K562 (cell line): ENCODE results near the gene ADAMTS2. TPM values are rescaled to one million over a fixed set of nuclear protein-coding genes. Genes with fewer than 3 reads are reported as not detected.

ENCODE experiments used
- ATAC-seq: fragments of 200-7000 bp; cut with Tn5 transposase; 3 replicates; pipeline ENCODE4 v1.9.1; 2020; ENCODE audit warnings: moderate library complexity
- BruUV-seq: library from RNA; stranded (reverse); fragments of 400-500 nt; replicated peaks from 2 replicates; lab custom pipeline; 2021; lab: Mats Ljungman, UMichigan
- CTCF ChIA-PET: fragments of 300-600 bp; formaldehyde crosslinking; extraction: SDS; loops from one replicate; lab custom pipeline; 2021; ENCODE audit warnings: low intra/inter-chr PET ratio; lab: Yijun Ruan, JAX
- POLR2A ChIA-PET: fragments of 300-600, 350-650 bp; sonication (Branson Sonifier 250); formaldehyde crosslinking; extraction: SDS; loops from one replicate; lab custom pipeline; 2021; ENCODE audit warnings: antibody characterized with exemption, inconsistent platforms; lab: Yijun Ruan, JAX
- DNase-seq, 4 experiments: peaks; one replicate each; pipeline versions ENCODE4 v3.0.0 to v3.0.0-alpha.2; 2011 to 2018; ENCODE audit warnings: low spot score in 3 of 4, mixed read lengths in 3 of 4; ENCODE audit errors: extremely low read depth in 1 of 4
- FAIRE-seq: peaks from 2 replicates; lab custom pipeline; 2011; peaks lifted over from hg19 to GRCh38; lab: Jason Lieb, UNC
- H2AFZ ChIP-seq: 2 replicates; pipeline ENCODE4 v1.6.0; 2011; ENCODE audit warnings: low read depth, low read length, control low read depth, inconsistent platforms
- H3K27ac ChIP-seq: fragments of 200-600 bp; 3 replicates; pipeline ENCODE4 v1.8.0; 2011; ENCODE audit warnings: low read depth, mild to moderate bottlenecking, control low read depth, inconsistent platforms, low read length, moderate library complexity, mixed read lengths; ENCODE audit errors: extremely low read depth
- H3K27me3 ChIP-seq, 2 experiments: fragments of 300-600 bp in 1 of 2; 2 replicates in 1 of 2; 3 replicates in 1 of 2; pipeline versions ENCODE4 v1.6.0 to v1.8.0; 2011; ENCODE audit warnings: inconsistent platforms in 2 of 2, low read length in 2 of 2, mild to moderate bottlenecking in 1 of 2, mixed read lengths in 1 of 2, moderate library complexity in 1 of 2; ENCODE audit not compliant: control insufficient read depth in 2 of 2, insufficient read depth in 2 of 2
- H3K36me3 ChIP-seq: fragments of 300-600 bp; 3 replicates; pipeline ENCODE4 v1.8.0; 2011; ENCODE audit warnings: mild to moderate bottlenecking, low read length, inconsistent platforms; ENCODE audit not compliant: control insufficient read depth, insufficient read depth
- H3K4me1 ChIP-seq, 2 experiments: fragments of 200-600 bp in 1 of 2; replicated peaks in 1 of 2; 2 replicates in 1 of 2; 3 replicates in 1 of 2; pipeline versions ENCODE4 v1.5.1 to v1.8.0; 2011; ENCODE audit warnings: inconsistent platforms in 2 of 2, low read length in 2 of 2, mild to moderate bottlenecking in 1 of 2, mixed read lengths in 1 of 2, moderate library complexity in 1 of 2; ENCODE audit not compliant: control insufficient read depth in 2 of 2, insufficient read depth in 2 of 2
- H3K4me2 ChIP-seq: 2 replicates; pipeline ENCODE4 v1.6.1; 2011; ENCODE audit warnings: low read length, control low read depth, inconsistent platforms, mixed read lengths; ENCODE audit not compliant: insufficient read depth
- H3K4me3 ChIP-seq: fragments of 200-600 bp; sonication (generic), shearing (Covaris generic); 2 replicates; pipeline ENCODE4 v1.5.1; 2016; ENCODE audit warnings: control low read depth, inconsistent platforms
- H3K79me2 ChIP-seq: fragments of 200-600 bp; 3 replicates; pipeline ENCODE4 v1.8.0; 2011; ENCODE audit warnings: low read length, inconsistent platforms; ENCODE audit not compliant: control insufficient read depth, insufficient read depth
- H3K9ac ChIP-seq, 2 experiments: 2 replicates each; pipeline versions ENCODE4 v1.6.0 to v1.6.1; 2011; ENCODE audit warnings: low read depth in 2 of 2, low read length in 2 of 2, control low read depth in 1 of 2, inconsistent platforms in 1 of 2, mild to moderate bottlenecking in 1 of 2, mixed read lengths in 1 of 2; ENCODE audit not compliant: insufficient read depth in 1 of 2
- H3K9me1 ChIP-seq: one replicate; pipeline ENCODE4 v1.6.0; 2011; ENCODE audit warnings: inconsistent platforms, mild to moderate bottlenecking, low read length, moderate library complexity; ENCODE audit not compliant: control insufficient read depth, insufficient read depth
- H3K9me3 ChIP-seq: replicated peaks from 2 replicates; pipeline ENCODE4 v1.5.1; 2011; ENCODE audit warnings: low read depth, low read length, inconsistent platforms; ENCODE audit not compliant: control insufficient read depth, insufficient read depth
- H4K20me1 ChIP-seq: replicated peaks from 2 replicates; pipeline ENCODE4 v1.6.1; 2011; ENCODE audit warnings: low read length, inconsistent platforms, mixed read lengths; ENCODE audit not compliant: control insufficient read depth, insufficient read depth
- ADNP ChIP-seq: fragments of 200-800 bp; sonication (Bioruptor generic); IDR thresholded peaks from 2 replicates; pipeline ENCODE4 v1.6.1; 2016; ENCODE audit warnings: missing genetic modification characterization, missing compliant biosample characterization
- CBX5 ChIP-seq: IDR thresholded peaks from 2 replicates; pipeline ENCODE4 v1.6.1; 2014; ENCODE audit warnings: low read depth, borderline replicate concordance
- CCNT2 ChIP-seq: IDR thresholded peaks from 2 replicates; pipeline ENCODE4 v1.6.1; 2011; ENCODE audit warnings: borderline replicate concordance, low read depth, mild to moderate bottlenecking, moderate library complexity, mixed read lengths, low read length; ENCODE audit not compliant: insufficient read length; ENCODE audit errors: extremely low read depth
- FOSL1 ChIP-seq: fragments of 200-800 bp; sonication (Bioruptor generic); conservative IDR thresholded peaks from 2 replicates; pipeline ENCODE4 v1.6.1; 2016; ENCODE audit warnings: missing genetic modification characterization, missing compliant biosample characterization
- NR4A1 ChIP-seq, 2 experiments: fragments of 250-450 bp in 1 of 2; fragments of 450-650 bp in 1 of 2; sonication (Bioruptor Pico) in 1 of 2; IDR thresholded peaks; 2 replicates each; pipeline versions ENCODE4 v1.4.0 to v1.6.1; 2016 to 2020; ENCODE audit warnings: mild to moderate bottlenecking in 2 of 2, missing compliant biosample characterization in 1 of 2, missing genetic modification characterization in 1 of 2, moderate library complexity in 1 of 2
- NRF1 ChIP-seq, 2 experiments: fragments of 450-650 bp; IDR thresholded peaks in 1 of 2; conservative IDR thresholded peaks in 1 of 2; 2 replicates each; pipeline ENCODE4 v1.6.1; 2014; ENCODE audit warnings: mild to moderate bottlenecking in 2 of 2
- SMC3 ChIP-seq: conservative IDR thresholded peaks from 2 replicates; pipeline ENCODE4 v1.6.1; 2011; ENCODE audit warnings: low read depth, low read length, improper control_type of control experiment; ENCODE audit not compliant: insufficient read depth
- TEAD4 ChIP-seq, 2 experiments: sonication (generic) in 1 of 2; formaldehyde crosslinking in 1 of 2; IDR thresholded peaks; 2 replicates each; pipeline versions ENCODE4 v1.6.1 to v1.8.0; 2012 to 2022; ENCODE audit warnings: borderline replicate concordance in 1 of 2, inconsistent platforms in 1 of 2, low read length in 1 of 2, mild to moderate bottlenecking in 1 of 2, missing genetic modification reagents in 1 of 2
- ZBTB12 ChIP-seq: fragments of 250-450 bp; sonication (Bioruptor Pico); IDR thresholded peaks from 2 replicates; pipeline ENCODE4 v1.4.0; 2020
- ZNF592 ChIP-seq: fragments of 450-650 bp; IDR thresholded peaks from 2 replicates; pipeline ENCODE4 v1.6.1; 2017; ENCODE audit warnings: antibody characterized with exemption, mild to moderate bottlenecking
- WGBS: fragments of 100-300 bp; shearing (Covaris generic); methylation state at CpG from one replicate; pipeline ENCODE4 v1.1.6; 2016; ENCODE audit warnings: low coverage, mixed read lengths; ENCODE audit not compliant: insufficient coverage; ENCODE audit errors: missing lambda C conversion rate; 5-methylcytosine and 5-hydroxymethylcytosine counted together
- in situ Hi-C: fragments of 300-500 bp; cut with MboI; formaldehyde crosslinking; loops from 4 replicates; pipeline ENCODE4 v1.15.0; 2018; ENCODE audit warnings: inconsistent platforms, mixed read lengths
- intact Hi-C: fragments of 100-400 bp; cut with micrococcal nuclease; formaldehyde crosslinking; loops from 2 replicates; pipeline ENCODE4 v1.14.2; 2022
- polyA plus RNA-seq, 8 experiments: library from polyadenylated mRNA; depleted of rRNA in 4 of 8; stranded (reverse) in 5 of 8; unstranded in 3 of 8; fragments of >200 nt; fragmentation: Nextera tagmentation in 2 of 8; fragmentation: Illumina TruSeq in 1 of 8; extraction: Ambion mirVana in 2 of 8; extraction: Trizol in 1 of 8; gene quantifications; 2 replicates each; pipeline versions ENCODE4 v1.2.1 to v1.2.3, GENCODE V29; 2011 to 2014; ENCODE audit warnings: inconsistent platforms in 1 of 8, missing spikeins in 1 of 8
- total RNA-seq, 7 experiments: library from RNA; depleted of rRNA in 6 of 7; stranded (reverse); fragments of >200 nt in 6 of 7; fragmentation: Illumina TruSeq in 2 of 7; extraction: Trizol in 2 of 7; gene quantifications; 2 replicates each; pipeline versions ENCODE4 v1.2.1 to v1.2.3, GENCODE V29; 2011 to 2021; ENCODE audit warnings: low replicate concordance in 1 of 7
- TF ChIP-seq, protein P1 (sequence below): IDR thresholded peaks from 2 replicates; pipeline ENCODE4 v1.6.1; 2011; ENCODE audit not compliant: insufficient read length; ENCODE audit errors: extremely low read depth

ADAMTS2 gene
- total and polyA plus RNA-seq, 9 of the 15 experiments (the other 6 are each of a cell fraction or from before 2014, with no cell fraction given) = not detected

- no peak for TF ChIP-seq SMC3
Observed at GRCh38 chr5:179343021-179343718, 2.1 kb downstream of the ADAMTS2 start (continued).

DNA sequence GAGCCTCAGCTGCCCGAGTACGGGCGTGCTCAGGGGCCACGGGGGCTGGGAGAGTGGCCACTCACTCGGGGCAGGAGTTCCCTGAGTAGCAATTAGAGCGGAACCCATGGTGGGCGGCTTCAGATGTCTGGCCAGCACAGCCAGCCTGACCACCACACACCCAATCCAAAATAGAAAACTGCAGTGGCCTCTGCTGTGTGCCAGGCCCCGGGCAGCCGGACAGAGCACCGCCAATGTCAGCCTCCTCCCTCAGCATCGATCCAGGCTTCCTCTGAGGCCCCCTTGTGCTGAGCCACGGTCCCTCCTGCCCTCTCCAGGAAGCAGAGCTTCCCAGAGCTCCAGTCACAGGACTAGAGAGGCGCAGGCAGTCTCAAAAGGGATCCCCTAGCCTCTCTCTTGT, 2.7 kb downstream of the ADAMTS2 start:
- H3K4me1 ChIP-seq = peaks cover 0 to 19% of the 10 kb centered on the region in 2 experiments; a peak in 2 of 5 replicates
- intact Hi-C loops = no loop called here
- no peak overlapping the region for H3K4me3 ChIP-seq
- no peaks in the 10 kb centered on the region for H3K9me3 ChIP-seq
- no peak overlapping the region for H3K9ac ChIP-seq
- H3K79me2 ChIP-seq = no peaks in the 10 kb centered on the region
- ATAC-seq (no peak), FAIRE-seq (no peak), DNase-seq (no peak)
- H2AFZ ChIP-seq = no peak overlapping the region
- no peaks in the 10 kb centered on the region for H3K9me1 ChIP-seq
- no TSS peak for BruUV-seq
- H3K36me3 ChIP-seq = no peaks in the 10 kb centered on the region
- H3K4me2 ChIP-seq = no peak overlapping the region
- 0% methylated on average over 13 of the region's 13 CpGs for WGBS
- peaks cover 21 to 87% of the 10 kb centered on the region in 2 experiments; a peak in 3 of 5 replicates for H3K27me3 ChIP-seq
- in situ Hi-C loops = no loop called here
- H3K27ac ChIP-seq = no peak overlapping the region
- ChIA-PET CTCF (no interaction called here), POLR2A (interaction anchor here (0.6 kb wide), 1 partner anchor 132 kb away, joined by 3 read pairs; no protein-coding TSS in a partner anchor)
- peaks cover 21% of the 10 kb centered on the region; the same call in 1 of the 2 replicates for H4K20me1 ChIP-seq
- no peak for TF ChIP-seq ZBTB12 (CRISPR knock-in tag)
- TF ChIP-seq, protein P1, sequence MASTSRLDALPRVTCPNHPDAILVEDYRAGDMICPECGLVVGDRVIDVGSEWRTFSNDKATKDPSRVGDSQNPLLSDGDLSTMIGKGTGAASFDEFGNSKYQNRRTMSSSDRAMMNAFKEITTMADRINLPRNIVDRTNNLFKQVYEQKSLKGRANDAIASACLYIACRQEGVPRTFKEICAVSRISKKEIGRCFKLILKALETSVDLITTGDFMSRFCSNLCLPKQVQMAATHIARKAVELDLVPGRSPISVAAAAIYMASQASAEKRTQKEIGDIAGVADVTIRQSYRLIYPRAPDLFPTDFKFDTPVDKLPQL = no peak
- no peak for TF ChIP-seq ADNP (tag)
- no peak for TF ChIP-seq NRF1 (conservative IDR thresholded peaks at IDR 0.05 in 1 of 2, IDR thresholded peaks at IDR 0.05 in 1 of 2)
- no peak for TF ChIP-seq TEAD4 (IDR thresholded peaks at IDR 0.05; ENCODE audit: low read length)
- no peak for TF ChIP-seq TEAD4 (CRISPR knock-in tag; IDR thresholded peaks at IDR 0.05; ENCODE audit: borderline replicate concordance)
- TF ChIP-seq FOSL1 = no peak
- no peak for TF ChIP-seq ZNF592
- TF ChIP-seq NR4A1 (CRISPR knock-in tag; IDR thresholded peaks at IDR 0.05) = no peak
- TF ChIP-seq NR4A1 (tag; IDR thresholded peaks at IDR 0.05) = no peak
- TF ChIP-seq CCNT2 = no peak
- no peak for TF ChIP-seq CBX5
